Nephron (organoid): ENCODE results near the gene BCL7B.
"Not testable (repeated sequence)": the region's sequence is repeated elsewhere in the genome, so short reads cannot be mapped to it uniquely, and the experiment has no call there.

Source experiments
- H3K27ac Mint-ChIP-seq, 3 experiments: 2 replicates each; pipeline ENCODE4 v1.8.0; 2020; ENCODE audit warnings: mixed read lengths in 3 of 3, mild to moderate bottlenecking in 2 of 3, moderate library complexity in 1 of 3
- H3K27me3 Mint-ChIP-seq: 2 replicates; pipeline ENCODE4 v1.8.0; 2021; ENCODE audit warnings: low read depth, mild to moderate bottlenecking, moderate library complexity, mixed read lengths
- H3K36me3 Mint-ChIP-seq: 2 replicates; pipeline ENCODE4 v1.8.0; 2020; ENCODE audit warnings: low read depth, mixed read lengths
- H3K4me1 Mint-ChIP-seq: 2 replicates; pipeline ENCODE4 v1.8.0; 2020; ENCODE audit warnings: mixed read lengths
- H3K4me3 Mint-ChIP-seq, 3 experiments: 2 replicates each; pipeline ENCODE4 v1.8.0; 2020; ENCODE audit warnings: mild to moderate bottlenecking in 3 of 3, mixed read lengths in 3 of 3, moderate library complexity in 2 of 3
- H3K9me3 Mint-ChIP-seq: 2 replicates; pipeline ENCODE4 v1.8.0; 2020; ENCODE audit warnings: mixed read lengths
- TF ChIP-seq, protein P1 (sequence below), 3 experiments: fragments of 200-600 bp; sonication (generic); IDR thresholded peaks; one replicate each; pipeline ENCODE4 v1.5.0; 2021; ENCODE audit warnings: antibody characterized with exemption in 3 of 3; ENCODE audit not compliant: unreplicated experiment in 3 of 3

BCL7B gene

DNA sequence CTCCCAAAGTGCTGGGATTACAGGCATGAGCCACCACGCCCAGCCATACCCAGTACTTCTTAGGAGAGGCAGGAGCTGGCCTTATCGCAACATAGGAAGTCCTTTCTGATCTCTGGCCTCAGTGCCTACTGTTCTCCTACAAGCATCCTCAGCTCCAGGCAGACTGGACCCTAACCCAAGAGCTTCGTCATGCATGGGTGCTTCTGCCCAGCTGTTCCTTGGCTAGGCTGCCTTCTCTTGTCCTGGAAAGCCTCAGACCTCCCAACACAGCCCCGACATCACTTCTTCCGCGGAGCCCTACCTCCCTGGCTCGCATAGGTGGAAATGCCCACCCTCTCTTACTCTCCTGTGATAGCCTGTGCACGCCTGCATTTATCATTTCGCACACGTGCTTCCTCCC is 15.8 kb downstream of the BCL7B start:
- Mint-ChIP-seq H3K4me3 (no peak overlapping the region), H3K27ac (no peak overlapping the region), H3K4me1 (no peaks in the 10 kb centered on the region), H3K36me3 (peaks cover 64% of the 10 kb centered on the region), H3K27me3 (no peaks in the 10 kb centered on the region), H3K9me3 (no peaks in the 10 kb centered on the region)
- TF ChIP-seq, protein P1, sequence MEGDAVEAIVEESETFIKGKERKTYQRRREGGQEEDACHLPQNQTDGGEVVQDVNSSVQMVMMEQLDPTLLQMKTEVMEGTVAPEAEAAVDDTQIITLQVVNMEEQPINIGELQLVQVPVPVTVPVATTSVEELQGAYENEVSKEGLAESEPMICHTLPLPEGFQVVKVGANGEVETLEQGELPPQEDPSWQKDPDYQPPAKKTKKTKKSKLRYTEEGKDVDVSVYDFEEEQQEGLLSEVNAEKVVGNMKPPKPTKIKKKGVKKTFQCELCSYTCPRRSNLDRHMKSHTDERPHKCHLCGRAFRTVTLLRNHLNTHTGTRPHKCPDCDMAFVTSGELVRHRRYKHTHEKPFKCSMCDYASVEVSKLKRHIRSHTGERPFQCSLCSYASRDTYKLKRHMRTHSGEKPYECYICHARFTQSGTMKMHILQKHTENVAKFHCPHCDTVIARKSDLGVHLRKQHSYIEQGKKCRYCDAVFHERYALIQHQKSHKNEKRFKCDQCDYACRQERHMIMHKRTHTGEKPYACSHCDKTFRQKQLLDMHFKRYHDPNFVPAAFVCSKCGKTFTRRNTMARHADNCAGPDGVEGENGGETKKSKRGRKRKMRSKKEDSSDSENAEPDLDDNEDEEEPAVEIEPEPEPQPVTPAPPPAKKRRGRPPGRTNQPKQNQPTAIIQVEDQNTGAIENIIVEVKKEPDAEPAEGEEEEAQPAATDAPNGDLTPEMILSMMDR (IDR thresholded peaks at IDR 0.05; ENCODE audit: unreplicated experiment in 3 of 3) = no peak

DNA sequence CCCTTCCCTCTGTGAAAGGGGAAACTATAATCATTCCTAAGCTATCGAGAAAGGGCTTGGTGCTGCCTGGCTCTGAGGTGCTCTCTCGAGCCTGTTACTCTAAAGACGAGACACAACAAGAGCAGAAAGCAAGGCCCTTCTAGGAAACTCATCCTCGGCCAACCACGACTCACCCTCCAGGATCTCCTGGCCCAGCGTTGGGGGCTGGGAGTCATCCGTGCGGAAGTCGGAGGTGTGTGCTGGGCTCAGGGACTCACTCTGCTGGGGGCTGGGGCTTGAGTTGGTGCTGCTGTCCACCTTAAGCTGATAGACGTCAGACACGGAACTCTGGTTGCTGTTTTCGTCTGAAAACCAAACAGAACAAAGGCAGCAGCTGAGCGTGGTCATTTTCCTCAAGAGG is 17.8 kb downstream of the BCL7B start:
- Mint-ChIP-seq H3K9me3 (no peaks in the 10 kb centered on the region), H3K27ac (no peak overlapping the region), H3K4me3 (no peak overlapping the region), H3K36me3 (peaks cover 66% of the 10 kb centered on the region), H3K27me3 (no peaks in the 10 kb centered on the region), H3K4me1 (no peaks in the 10 kb centered on the region)
- TF ChIP-seq, protein P1 (IDR thresholded peaks at IDR 0.05; ENCODE audit: unreplicated experiment in 3 of 3) = no peak

DNA sequence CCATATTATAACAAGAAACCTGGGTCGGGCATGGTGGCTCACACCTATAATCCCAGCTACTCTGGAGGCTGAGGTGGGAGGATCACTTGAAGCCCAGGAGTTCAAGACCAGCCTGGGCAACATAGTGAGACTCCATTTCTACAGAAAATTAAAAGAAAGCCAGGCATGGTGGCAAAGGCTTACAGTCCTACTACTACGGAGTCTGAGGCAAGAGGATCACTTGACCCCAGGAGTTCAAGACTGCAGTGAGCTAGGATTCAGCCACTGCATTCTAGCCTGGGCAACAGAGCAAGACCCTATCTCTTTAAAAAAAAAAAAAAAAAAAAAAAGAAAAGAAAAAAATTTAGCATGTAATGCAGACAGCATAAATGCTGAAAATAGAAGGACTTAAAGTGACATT is 19.0 kb downstream of the BCL7B start:
- H3K4me1 Mint-ChIP-seq, H3K4me3 Mint-ChIP-seq, H3K27me3 Mint-ChIP-seq, H3K27ac Mint-ChIP-seq, H3K9me3 Mint-ChIP-seq: not testable (repeated sequence)
- peaks cover 63% of the 10 kb centered on the region for H3K36me3 Mint-ChIP-seq

DNA sequence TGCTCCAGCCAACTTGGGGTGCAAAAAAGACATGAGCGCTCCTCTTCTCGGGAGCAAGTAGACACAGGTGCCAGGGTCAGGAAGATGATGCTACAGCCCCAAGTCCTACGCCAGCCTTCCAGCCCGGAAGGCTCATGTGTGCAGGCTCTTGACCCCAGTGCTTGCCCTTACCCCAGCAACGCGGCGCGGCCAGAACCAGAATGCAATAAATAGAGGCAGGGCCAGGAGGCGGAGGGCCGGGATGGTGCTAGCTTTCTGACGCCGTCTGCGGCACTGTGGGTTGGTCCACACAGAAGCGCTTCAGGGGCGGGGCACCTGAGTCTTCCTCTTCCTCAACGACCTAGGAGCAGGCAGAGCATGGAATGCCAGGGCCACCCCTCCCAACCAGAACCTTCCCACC is 20.4 kb downstream of the BCL7B start:
- Mint-ChIP-seq H3K4me3 (no peak overlapping the region), H3K9me3 (no peaks in the 10 kb centered on the region), H3K27ac (no peak overlapping the region), H3K36me3 (peaks cover 56% of the 10 kb centered on the region), H3K27me3 (no peaks in the 10 kb centered on the region), H3K4me1 (no peaks in the 10 kb centered on the region)
- TF ChIP-seq, protein P1 (IDR thresholded peaks at IDR 0.05; ENCODE audit: unreplicated experiment in 3 of 3) = no peak

DNA sequence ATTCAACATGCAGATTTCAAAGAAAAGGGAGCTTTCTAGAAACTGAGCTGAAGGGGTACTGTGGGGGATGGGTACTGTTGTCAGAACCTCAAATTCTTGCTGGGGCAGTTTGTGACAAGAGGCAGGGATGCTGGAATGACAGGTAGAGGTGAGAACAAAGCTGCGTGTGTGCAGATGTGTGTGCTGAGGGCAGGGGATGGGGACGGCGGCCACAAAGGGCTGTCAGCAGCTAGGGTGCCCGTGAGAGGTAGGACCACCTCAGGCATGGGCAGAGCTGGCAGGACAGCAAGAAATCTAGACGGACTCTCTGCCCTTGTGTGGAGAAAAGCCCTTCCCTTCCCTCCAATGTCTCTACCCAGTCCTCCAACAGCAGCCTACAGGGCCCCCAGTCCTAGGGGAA is 21.0 kb downstream of the BCL7B start:
- Mint-ChIP-seq H3K9me3 (no peaks in the 10 kb centered on the region), H3K4me3 (no peak overlapping the region), H3K27me3 (no peaks in the 10 kb centered on the region), H3K4me1 (no peaks in the 10 kb centered on the region), H3K36me3 (peaks cover 52% of the 10 kb centered on the region), H3K27ac (no peak overlapping the region)
- TF ChIP-seq, protein P1 (IDR thresholded peaks at IDR 0.05; ENCODE audit: unreplicated experiment in 3 of 3) = no peak

DNA sequence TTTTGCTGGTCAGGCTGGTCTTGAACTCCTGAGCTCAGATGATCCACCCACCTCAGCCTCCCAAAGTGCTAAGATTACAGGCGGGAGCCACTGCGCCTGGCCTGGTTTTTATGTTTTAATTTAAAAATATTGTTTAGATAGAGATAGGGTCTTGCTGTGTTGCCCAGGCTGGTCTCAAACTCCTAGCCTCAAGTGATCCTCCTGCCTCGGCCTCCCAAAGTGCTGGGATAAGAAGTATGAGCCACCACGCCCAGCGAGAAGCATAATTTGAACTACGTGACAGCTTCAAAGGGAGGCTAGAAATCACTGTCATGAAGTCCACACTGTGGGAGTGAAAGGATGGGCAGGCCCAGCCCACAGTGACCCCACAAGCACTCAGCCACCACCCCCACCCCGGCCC is 21.6 kb downstream of the BCL7B start:
- H3K27me3 Mint-ChIP-seq, H3K27ac Mint-ChIP-seq, H3K4me3 Mint-ChIP-seq, H3K4me1 Mint-ChIP-seq, H3K9me3 Mint-ChIP-seq: not testable (repeated sequence)
- peaks cover 47% of the 10 kb centered on the region for H3K36me3 Mint-ChIP-seq

DNA sequence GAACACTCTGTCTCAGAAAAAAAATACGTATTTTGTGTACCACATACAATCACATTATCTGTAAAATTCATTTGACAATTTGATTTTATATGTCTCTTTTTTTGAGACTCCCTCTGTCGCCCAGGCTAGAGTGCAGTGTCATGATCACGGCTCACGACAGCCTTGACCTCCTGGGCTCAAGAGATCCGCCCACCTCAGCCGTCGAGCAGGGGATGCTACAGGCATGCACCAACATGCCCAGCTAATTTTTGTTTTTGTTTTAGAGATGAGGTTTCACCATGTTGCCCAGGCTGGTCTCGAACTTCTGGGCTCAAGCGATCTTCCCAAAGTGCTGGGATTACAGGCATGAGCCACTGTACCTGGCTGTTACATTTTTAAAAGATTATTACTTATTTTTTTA is 23.7 kb downstream of the BCL7B start:
- H3K27me3 Mint-ChIP-seq = no peaks in the 10 kb centered on the region
- H3K4me1 Mint-ChIP-seq = no peaks in the 10 kb centered on the region
- no peak overlapping the region for H3K4me3 Mint-ChIP-seq
- H3K36me3 Mint-ChIP-seq = peaks cover 36% of the 10 kb centered on the region
- H3K27ac Mint-ChIP-seq = no peak overlapping the region
- TF ChIP-seq, protein P1 (IDR thresholded peaks at IDR 0.05; ENCODE audit: unreplicated experiment in 3 of 3) = no peak
- no peaks in the 10 kb centered on the region for H3K9me3 Mint-ChIP-seq
